HG02798 (cell line): ENCODE data around the gene KCNJ5.
A peak's percentile ranks its signal among the peaks of the same experiment; 100 is the strongest.

ENCODE experiments used
- ATAC-seq: cut with Tn5 transposase; IDR thresholded peaks from one replicate; pipeline ENCODE4 v1.9.1; 2021; ENCODE audit warnings: mild to moderate bottlenecking; ENCODE audit not compliant: unreplicated experiment, poor library complexity

KCNJ5 gene

DNA sequence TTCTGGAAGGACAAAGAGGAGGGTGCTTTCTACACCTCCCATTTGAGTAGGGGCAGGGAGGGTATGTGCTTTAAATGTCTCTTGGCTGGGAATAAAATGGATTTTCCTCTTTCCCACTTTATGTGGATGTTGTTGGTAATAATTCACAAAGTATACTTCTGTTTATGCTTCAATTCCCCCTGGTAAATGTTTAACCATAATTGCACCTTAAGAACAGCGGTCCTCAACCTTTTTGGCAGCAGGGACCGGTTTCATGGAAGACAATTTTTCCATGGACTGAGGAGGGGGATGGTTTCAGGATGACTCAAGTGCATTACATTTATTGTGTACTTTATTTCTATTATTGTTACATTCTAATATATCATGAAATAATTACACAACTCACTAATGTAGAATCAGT is 55.5 kb downstream of the KCNJ5 start:
- no peak for ATAC-seq

DNA sequence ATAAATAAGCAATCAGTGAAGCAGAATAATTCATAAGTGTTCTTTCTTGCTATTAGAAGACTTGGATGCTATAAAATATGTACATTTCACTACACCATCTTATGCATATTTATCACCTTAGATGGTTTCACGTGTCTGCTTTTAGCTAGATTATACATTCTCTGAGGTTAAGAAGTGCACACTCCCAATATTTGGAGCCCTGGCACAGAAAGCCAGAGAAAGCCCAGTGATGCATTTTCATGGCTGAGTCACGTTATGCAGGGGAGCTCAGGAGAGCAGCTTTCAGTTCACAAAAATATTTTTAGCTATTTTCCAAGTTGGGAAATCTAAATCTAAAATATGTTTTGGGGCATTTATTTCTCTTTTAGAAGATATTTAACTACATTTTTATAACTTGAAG is 56.6 kb downstream of the KCNJ5 start:
- ATAC-seq: no peak

DNA sequence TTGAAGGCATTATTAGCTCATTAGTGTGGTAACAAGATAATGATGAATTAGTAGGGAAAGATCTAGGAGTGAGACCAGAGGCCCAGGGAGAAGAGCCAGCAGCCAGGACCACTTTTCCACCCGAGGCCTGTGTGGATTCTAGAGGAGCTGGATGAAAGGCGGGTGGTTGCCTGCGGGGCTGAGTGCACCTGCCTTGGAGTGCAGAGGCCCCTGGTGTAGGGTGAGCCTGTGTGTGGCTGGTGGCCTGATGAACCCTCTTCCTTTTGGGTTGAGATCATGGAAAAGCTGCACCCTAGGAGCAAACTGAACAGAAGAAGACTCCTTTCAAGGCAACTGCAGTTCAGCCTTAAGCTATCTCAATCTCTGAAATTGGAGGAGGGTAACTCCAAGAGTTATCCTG is 57.4 kb downstream of the KCNJ5 start:
- no peak for ATAC-seq

DNA sequence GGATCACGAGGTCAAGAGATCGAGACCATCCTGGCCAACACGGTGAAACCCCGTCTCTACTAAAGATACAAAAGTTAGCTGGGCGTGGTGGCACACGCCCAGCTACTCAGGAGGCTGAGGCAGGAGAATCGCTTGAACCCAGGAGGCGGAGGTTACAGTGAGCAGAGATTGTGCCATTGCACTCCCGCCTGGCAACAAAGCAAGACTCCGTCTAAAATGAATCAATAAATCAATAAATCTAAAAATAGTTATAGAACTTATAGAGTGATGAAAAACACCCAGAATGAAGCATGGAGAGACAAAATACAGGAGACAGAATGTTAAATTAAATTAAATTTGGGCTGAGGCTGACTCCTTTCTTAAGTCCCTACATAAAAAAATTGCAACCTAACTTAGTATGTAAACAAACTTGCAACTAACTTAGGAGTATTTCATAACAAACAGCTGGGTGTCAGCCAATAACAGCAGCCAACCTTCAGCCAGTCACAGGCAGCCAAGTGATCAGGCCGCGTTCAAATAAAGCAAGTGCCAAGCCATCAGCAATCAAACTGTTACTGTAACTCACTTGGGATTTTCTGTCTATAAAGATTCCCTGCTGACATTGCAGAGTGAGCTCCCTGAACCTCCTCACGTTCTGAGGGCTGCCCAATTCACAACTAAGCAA is 58.8 kb downstream of the KCNJ5 start:
- ATAC-seq: no peak

DNA sequence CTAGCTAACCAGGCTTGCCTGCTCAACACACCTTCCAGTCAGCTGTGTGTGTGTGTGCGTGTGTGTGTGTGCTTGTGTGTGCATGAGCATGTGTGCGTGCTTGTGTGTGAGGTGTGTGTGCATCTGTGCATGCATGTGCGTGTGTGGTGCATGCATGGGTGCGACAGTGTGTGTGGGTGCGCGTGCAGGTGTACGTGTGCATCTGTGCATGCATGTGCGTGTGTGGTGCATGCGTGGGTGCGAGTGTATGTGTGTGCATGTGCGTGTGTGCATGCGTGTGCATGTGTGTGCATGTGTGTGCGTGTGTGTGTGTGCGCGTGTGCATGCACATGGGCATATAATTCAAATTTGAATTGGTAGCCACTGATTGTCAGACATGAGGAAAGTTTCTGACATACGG is 62.0 kb downstream of the KCNJ5 start:
- no peak for ATAC-seq

DNA sequence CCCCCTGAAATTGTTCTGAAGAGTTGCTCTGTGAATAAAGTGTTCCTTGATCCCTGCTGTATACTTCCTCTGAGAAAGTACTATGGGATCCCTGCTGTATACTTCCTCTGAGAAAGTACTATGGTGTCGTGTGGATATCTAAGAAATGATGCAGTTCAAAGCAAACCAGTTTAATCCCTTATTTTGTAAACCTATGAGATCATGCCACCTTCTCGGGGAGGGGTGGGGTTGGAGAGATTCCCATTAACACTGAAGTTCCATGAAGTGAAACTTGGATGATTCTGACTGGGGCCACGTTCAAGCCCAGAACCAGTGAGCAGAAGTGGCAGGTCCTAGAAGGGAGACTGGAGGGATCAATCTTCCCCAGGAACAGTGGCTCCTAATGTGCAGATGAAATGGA is 64.5 kb downstream of the KCNJ5 start:
- no peak for ATAC-seq

DNA sequence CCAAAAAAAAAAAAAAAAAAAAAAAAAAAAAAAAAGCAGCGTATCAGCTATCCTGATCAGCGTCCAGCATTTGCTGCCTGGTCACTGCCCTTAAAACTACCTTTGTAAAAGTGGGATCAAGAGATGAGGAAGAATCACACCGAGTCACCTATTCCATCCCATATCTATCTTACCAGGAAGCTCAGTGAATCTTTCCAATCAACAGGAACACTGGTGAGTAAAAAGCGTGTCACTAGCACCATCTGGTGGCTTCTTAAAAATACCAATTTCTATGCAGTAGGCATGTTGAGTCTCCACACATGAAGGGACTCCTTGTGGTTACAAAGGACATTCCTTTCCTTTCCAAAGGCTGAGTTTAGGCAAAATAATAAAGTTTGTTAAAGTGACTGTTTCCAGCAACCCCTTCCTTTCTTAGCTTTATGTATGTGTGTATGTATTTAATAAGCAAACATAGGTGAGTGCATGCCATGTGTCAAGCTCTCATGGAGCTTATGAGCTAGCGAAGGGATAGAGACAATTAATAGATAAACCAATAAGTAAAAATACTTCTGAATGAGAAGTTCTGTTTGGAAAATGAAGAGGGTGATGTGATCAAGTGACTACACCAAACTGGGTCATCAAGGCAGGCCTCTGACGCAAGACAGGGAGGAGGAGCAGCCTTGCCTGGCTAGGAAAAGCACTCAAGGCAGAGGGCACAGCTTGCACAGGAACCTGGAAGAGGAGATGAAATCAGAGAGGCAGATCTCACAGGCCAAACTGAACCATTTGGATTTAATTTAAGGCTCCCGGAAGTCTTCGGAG is 65.4 kb downstream of the KCNJ5 start:
- peak; percentile 60 for ATAC-seq

DNA sequence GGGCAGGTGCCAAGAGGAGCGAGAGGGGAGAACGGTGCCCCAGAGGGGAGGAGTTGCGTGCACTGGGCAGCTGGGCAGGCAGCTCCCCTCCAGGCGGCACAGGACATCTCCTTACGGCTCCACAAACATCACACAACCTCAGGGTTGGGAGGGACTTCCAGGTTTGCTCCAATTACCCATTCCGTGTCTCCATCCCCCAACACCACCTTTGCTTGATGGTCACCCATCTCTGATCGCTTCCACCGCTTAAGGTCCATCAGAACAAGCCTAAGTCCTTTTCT is 66.0 kb downstream of the KCNJ5 start:
- ATAC-seq: no peak

DNA sequence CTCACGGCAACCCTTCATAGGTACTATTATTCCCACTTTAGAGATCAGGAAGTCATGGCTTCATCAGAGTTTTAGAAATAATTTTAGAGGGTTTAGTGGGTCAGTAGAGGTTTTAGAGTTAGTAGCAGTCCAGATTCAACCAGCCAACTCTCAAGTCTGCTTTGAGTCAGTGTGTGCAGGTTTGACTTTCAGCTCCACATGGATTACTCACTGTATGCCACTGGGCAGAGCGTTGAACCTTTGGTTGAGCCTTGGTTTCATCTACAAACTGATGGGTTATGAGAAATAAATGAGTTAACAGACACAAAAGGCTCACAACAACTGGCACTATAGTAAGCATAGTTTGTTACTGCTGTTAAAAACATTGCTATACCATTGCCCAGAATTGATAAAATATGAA is 70.5 kb downstream of the KCNJ5 start:
- ATAC-seq: no peak

DNA sequence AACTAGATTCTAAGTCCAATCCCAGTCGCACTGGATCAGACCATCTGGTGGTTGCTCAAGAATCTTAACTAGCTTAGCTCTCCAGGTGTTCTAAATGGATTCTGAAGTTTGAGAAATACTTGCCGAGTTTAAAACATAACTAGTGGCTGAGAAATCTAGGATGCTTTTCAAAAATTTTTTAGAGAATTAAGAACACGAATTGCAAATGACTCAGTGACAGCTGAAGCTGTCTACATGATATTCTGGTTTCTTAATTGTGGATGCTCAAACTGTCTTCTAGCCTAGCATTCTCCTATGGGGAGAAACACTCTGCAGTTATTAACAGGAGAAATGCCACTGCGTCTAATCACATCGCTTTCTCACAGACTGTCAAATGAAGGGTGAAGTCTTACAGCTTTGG is 71.7 kb downstream of the KCNJ5 start:
- peak; percentile 32 for ATAC-seq

DNA sequence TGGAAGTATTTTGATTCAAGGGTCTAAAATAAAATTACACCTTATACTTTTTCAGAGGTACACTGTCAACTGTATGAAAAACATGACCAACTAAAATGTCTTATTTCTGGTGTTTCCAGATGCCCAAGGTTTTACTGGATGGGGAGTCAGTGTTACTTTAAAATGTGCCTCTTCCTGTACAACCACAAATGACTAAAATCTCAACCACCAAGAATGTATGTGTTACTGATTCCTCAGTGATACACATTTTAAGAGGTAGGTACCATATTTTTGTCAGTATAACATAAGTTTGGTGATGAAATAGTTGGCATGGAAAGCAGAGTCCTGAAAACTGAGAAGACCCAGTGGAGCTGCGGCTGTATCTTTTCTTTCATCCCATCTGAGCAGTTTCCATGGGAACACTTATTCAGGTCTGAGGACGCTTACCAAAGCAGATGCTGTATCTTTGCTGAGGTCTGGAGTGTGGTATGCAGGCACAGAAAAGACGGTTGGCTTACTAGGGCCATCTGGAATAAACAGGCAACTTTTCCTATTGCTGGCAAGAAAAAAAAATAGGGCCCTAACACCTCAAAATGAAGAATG is 72.7 kb downstream of the KCNJ5 start:
- no peak for ATAC-seq

DNA sequence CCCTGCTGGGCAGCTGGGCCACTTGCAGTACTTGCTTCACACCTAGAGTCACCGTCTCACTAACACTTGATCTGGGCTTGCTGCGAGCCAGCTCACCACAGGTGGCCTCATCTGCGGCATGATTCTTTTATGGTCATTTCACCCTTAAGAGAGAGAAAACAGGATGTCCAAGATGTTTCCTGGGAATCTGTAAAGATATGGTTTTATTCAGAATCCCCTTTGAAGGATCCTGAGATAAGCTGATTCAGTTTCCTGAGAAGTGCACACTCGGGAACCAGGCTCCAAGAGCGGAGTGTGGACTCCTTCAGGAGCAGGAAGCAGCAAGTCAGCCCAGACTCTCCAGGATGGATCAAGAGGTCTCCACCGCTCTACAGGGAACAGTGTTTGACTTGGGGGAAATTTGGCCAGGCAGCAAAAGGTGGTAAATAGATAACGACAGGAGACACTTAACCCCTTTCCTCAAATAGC is 73.3 kb downstream of the KCNJ5 start:
- ATAC-seq: no peak

DNA sequence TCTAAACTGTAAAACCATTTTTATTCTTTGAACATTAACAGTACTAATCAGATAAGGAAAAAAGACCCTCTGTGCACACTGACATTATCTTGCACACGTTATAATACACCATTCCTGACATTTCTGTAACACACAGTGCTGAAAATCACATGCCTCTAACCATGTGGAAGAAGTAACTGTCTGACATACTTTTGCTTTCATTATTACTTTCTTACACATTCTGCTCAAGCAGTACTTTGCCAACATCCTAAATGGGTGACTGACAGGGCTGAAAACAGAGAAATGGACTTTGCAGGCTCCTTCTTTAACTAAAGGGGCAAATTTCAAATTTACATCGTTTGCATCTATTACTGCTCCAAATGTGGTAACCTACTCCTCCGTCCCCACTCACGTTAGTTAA is 74.3 kb downstream of the KCNJ5 start:
- peak; percentile 93 for ATAC-seq

DNA sequence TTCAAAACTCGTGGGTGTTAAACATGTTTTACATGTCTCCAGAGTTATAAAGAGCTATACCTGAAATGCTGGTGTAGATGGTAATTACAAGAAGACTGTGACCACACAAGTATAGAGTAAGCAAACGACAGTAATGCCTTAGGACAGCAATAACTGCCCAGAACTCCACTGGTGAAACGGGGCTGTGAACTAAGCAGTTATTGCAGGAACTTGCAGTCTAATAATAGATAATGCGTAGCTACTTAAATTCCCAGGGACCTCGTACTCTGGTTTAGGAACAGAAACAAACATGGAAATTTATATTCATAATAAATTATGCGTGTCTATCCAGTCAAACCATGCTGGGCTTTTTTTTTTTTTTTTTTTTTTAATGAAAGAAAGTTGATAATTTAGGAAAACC is 76.4 kb downstream of the KCNJ5 start:
- no peak for ATAC-seq

DNA sequence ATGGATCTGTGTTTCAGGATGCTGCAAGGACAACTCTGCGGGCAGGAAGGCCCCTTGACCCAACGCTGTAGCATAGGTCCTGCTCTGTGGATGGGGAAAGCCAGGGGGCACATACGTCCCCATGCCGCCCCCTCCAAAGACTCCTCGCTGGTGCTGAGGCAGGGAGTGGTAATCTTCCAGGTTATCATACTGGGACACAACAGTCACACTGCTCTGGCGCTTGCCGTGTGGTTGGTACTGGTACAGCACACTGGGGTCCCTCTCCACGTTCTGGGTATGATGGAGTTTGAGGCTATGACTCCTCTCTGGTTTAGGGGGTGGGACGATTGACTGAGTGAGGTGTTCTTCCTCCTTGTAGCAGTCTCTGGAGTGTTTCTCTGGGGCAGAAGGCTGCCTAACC is 77.8 kb downstream of the KCNJ5 start:
- ATAC-seq: no peak
